D721Med (cell line): Measurements from ENCODE around the gene PKN3.

Source experiments
- DNase-seq: peaks from one replicate; pipeline ENCODE4 v3.0.0; 2011; ENCODE audit warnings: low spot score; ENCODE audit not compliant: insufficient read length
- FAIRE-seq: peaks from 2 replicates; lab custom pipeline; 2011; peaks lifted over from hg19 to GRCh38; lab: Jason Lieb, UNC
- CTCF ChIP-seq: IDR thresholded peaks from 2 replicates; pipeline ENCODE4 v1.5.1; 2012; ENCODE audit warnings: mild to moderate bottlenecking, control low read depth; ENCODE audit not compliant: insufficient read depth; ENCODE audit errors: missing control alignments

The PKN3 gene

GRCh38 chr9:128705051-128705965 lies 3.0 kb downstream of the PKN3 start:
- no peak for DNase-seq
- no peak for FAIRE-seq
- no peak for TF ChIP-seq CTCF

- peak; percentile 44 for DNase-seq
- no peak for TF ChIP-seq CTCF
- FAIRE-seq = no peak
Measured at GRCh38 chr9:128706045-128706444, 3.7 kb downstream of the PKN3 start.

- no peak for FAIRE-seq
- no peak for DNase-seq
- TF ChIP-seq CTCF = no peak
Measured at GRCh38 chr9:128706671-128707381, 4.5 kb downstream of the PKN3 start.

GRCh38 chr9:128707446-128707845 lies 5.1 kb downstream of the PKN3 start:
- FAIRE-seq = no peak
- TF ChIP-seq CTCF = no peak
- DNase-seq = no peak

GRCh38 chr9:128712451-128713410 lies 10.4 kb downstream of the PKN3 start:
- TF ChIP-seq CTCF = no peak
- DNase-seq = no peak
- FAIRE-seq = no peak

- DNase-seq (no peak), FAIRE-seq (no peak)
Measured at GRCh38 chr9:128713411-128713780, 11.1 kb downstream of the PKN3 start.

More at GRCh38 chr9:128713411-128713780, 11.1 kb downstream of the PKN3 start:
- TF ChIP-seq CTCF = no peak
